Heart left ventricle (tissue), 16 donors: ENCODE results near the gene CLEC16A. TPM values are rescaled to one million over a fixed set of nuclear protein-coding genes. Genes with fewer than 3 reads are reported as not detected.

ENCODE experiments used
- ATAC-seq, 4 donors: fragments of 200-7000 bp; cut with Tn5 transposase; one replicate each; pipeline ENCODE4 v1.9.1; 2020 to 2022; ENCODE audit warnings: moderate library complexity in 4 of 4, mild to moderate bottlenecking in 3 of 4, moderate number of reproducible peaks in 1 of 4
- DNase-seq, 5 donors: peaks; one replicate each; pipeline ENCODE4 v3.0.0-alpha.2; 2020
- H3K27ac ChIP-seq, 12 donors: fragments of 200-600 bp; sonication (generic) in 4 of 12; one replicate each; pipeline versions ENCODE4 v1.5.0 to v1.8.0; 2016 to 2022; ENCODE audit warnings: mild to moderate bottlenecking in 2 of 12
- H3K27me3 ChIP-seq, 9 donors: fragments of 200-600 bp; sonication (generic) in 2 of 9; one replicate each; pipeline versions ENCODE4 v1.5.1 to v1.8.0; 2016 to 2022; ENCODE audit warnings: mild to moderate bottlenecking in 3 of 9
- H3K36me3 ChIP-seq, 9 donors: fragments of 200-600 bp; sonication (generic) in 2 of 9; one replicate each; pipeline versions ENCODE4 v1.5.0 to v1.8.0; 2018 to 2022; ENCODE audit warnings: mild to moderate bottlenecking in 2 of 9
- H3K4me1 ChIP-seq, 12 donors: fragments of 200-600 bp; sonication (generic) in 4 of 12; one replicate each; pipeline versions ENCODE4 v1.5.0 to v1.8.0; 2016 to 2022; ENCODE audit warnings: mild to moderate bottlenecking in 3 of 12
- H3K4me3 ChIP-seq, 12 donors: fragments of 200-600 bp; sonication (generic) in 4 of 12; one replicate each; pipeline versions ENCODE4 v1.5.0 to v1.8.0; 2017 to 2022; ENCODE audit warnings: mild to moderate bottlenecking in 9 of 12, moderate library complexity in 4 of 12
- H3K9me3 ChIP-seq, 12 donors: fragments of 200-600 bp; sonication (generic) in 4 of 12; one replicate each; pipeline versions ENCODE4 v1.5.0 to v1.8.0; 2016 to 2022; ENCODE audit warnings: mild to moderate bottlenecking in 1 of 12
- CTCF ChIP-seq, 12 donors: fragments of 200-600 bp; sonication (generic) in 4 of 12; IDR thresholded peaks; one replicate each; pipeline versions ENCODE4 v1.5.0 to v1.8.0; 2018 to 2022; ENCODE audit warnings: antibody characterized with exemption in 12 of 12, mild to moderate bottlenecking in 5 of 12
- POLR2A ChIP-seq, 2 donors: fragments of 450-650 bp; IDR thresholded peaks; one replicate each; pipeline ENCODE4 v1.6.1; 2017; ENCODE audit warnings: antibody characterized with exemption in 2 of 2, mild to moderate bottlenecking in 2 of 2, moderate library complexity in 2 of 2
- WGBS, 4 donors: extraction: QIAGEN DNeasy Blood & Tissue Kit in 2 of 4; methylation state at CpG; one replicate each; pipeline versions ENCODE4 v1.1.5 to v1.1.7; 2013 to 2018; 5-methylcytosine and 5-hydroxymethylcytosine counted together
- intact Hi-C, 10 donors: fragments of 100-400 bp; cut with DNase I; formaldehyde crosslinking; loops; one replicate each; pipeline versions ENCODE4 v1.11.1 to v1.14.2; 2022
- polyA plus RNA-seq, 2 donors: library from polyadenylated mRNA; stranded (reverse); fragments of 200-250 nt; gene quantifications; one replicate each; pipeline ENCODE4 v1.2.3, GENCODE V29; 2013
- total RNA-seq, 9 donors: library from RNA; depleted of rRNA in 2 of 9; stranded (reverse); fragments of >200 nt in 2 of 9; fragmentation: NEBNext Ultra II Directional in 3 of 9; extraction: Animal tissue kit (Norgen Biotek cat#: 25700) in 3 of 9; gene quantifications; one replicate each; pipeline versions ENCODE4 v1.1.0 to v1.2.4, GENCODE V29; 2016 to 2023
- donor health status: ischemic (EF 13 %, LVEDD 7.1; RV severe dilation, severe dysfunction).
- donor health status: healthy with polysubstance abuse.
- donor health status: DM: no; HTN: yes; CAD: no.
- donor health status: DM: no; HTN: no; CAD: no.
- donor health status: ischemic (EF 25% LVEDD 6.9; RV normal size, moderate dysfunction).
- donor health status: ischemic (EF 25% LVEDD 5.7; RV mildly dilated, moderate dysfunction).
- donor health status: healthy.
- donor health status: DM: yes; HTN: yes; CAD: no.
- donor health status: ischemic (EF 35%, LVEDD 5.7; RV mildly dilated, moderate dysfunction).
- donor health status: nonischemic (EF 11% LVEDD 7.7; RV severe dilation, severe dysfunction).
- donor health status: DM: yes; HTN: yes; CAD: no.
- donor health status: PGD.
- donor health status: ischemic (EF 29% LVEDD 5.4; RV normal size, mild dysfunction).
- donor health status: nonischemic (EF 23%, LVEDD 6.1; RV moderate dilation, normal function).

Gene CLEC16A
- total and polyA plus RNA-seq, 11 donors = 13.8 to 41.1 (median 23.7) TPM

DNA sequence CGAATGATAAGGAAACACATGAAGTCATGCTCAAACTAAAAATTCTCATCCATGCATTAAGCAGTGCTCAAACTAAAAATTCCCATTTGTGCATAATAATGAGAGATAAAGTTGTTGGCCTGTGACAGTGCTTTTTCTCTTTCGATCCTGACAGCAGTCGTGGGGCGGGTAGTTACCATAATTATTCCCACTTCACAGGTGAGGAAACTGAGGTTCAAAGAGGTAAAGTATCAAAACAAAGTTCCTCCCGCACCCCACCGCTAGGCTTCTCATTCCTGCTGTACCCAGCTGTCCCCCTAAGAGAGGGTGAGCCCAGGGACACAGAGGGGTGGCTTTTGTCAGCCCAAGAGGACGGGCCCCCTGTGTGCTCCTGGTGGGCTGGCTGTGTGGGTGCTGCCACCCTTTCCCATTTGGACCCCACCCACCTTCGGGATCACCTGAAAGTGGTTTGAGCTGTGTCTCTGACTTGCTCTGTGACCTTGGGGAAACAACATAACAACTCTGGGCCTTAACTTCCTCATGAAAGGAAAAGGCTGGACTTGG lies 92.6 kb downstream of the CLEC16A start:
- Histone ChIP-seq H3K36me3 (peaks cover 0 to 56% (median 29%) of the 10 kb centered on the region in 9 donors), H3K9me3 (no peaks in the 10 kb centered on the region), H3K27ac (no peak overlapping the region), H3K4me3 (no peak overlapping the region), H3K4me1 (peaks cover 0 to 50% (median 27%) of the 10 kb centered on the region in 12 donors), H3K27me3 (no peaks in the 10 kb centered on the region)
- no peak for TF ChIP-seq CTCF (IDR thresholded peaks at IDR 0.05)
- no peak for TF ChIP-seq POLR2A (IDR thresholded peaks at IDR 0.05)
- DNase-seq = no peak
- no peak for ATAC-seq
- intact Hi-C loops = loop anchor here in 1 of 10 donors (10.0 kb wide), 1 partner anchor 218 kb away; the partner anchor contains the start of gene SOCS1
- WGBS, 4 donors = 81 to 95% (median 89%) methylated on average over 8 of the region's 8 CpGs

DNA sequence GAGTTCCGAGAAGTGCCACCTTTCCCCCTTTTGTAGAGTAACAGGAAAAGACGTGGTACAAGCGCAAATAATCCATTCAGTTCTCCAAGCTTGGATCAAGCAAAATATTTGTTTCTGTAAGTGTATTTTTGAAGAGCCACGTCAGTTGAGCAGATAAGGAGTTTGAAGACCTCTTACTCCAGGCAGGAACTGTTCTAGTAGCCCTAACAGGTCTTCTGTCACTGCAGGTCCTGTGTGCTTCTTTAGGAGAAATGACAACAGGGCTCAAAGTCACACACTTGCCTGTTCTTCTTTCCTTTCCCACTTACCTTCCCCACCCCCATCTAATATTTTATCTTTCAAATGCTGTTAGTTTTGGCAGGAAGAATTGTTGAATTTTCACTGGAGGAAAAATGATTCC lies 93.9 kb downstream of the CLEC16A start:
- H3K36me3 ChIP-seq = peaks cover 0 to 69% (median 43%) of the 10 kb centered on the region in 9 donors
- ATAC-seq = no peak
- 89 to 96% (median 95%) methylated on average over 4 of the region's 4 CpGs for WGBS, 4 donors

DNA sequence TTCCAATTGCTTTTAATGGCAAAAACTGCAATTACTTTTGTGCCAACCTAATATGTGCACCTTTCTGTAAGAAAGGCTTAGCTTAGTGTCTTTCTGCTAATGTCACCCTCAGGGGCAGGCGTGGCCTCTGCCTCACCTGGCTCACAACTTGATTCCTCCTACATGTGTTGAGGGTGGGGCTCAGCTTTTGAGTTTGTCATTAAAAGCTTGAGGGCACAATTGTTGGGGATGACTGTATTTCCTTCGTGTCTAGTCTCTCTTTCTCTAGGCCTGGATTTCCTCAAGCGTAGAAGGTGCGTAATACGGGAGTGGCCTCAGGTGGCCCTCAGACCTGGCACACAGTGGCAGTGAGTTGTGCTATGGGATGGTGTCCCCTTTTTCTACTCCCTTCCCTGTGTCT lies 94.4 kb downstream of the CLEC16A start:
- H3K27me3 ChIP-seq = no peaks in the 10 kb centered on the region
- no peaks in the 10 kb centered on the region for H3K9me3 ChIP-seq
- no peak for ATAC-seq
- no peak overlapping the region for H3K4me3 ChIP-seq
- intact Hi-C loops = loop anchor here in 1 of 10 donors (10.0 kb wide), 1 partner anchor 216 kb away; the partner anchor contains the start of gene SOCS1
- TF ChIP-seq POLR2A (IDR thresholded peaks at IDR 0.05) (no peak), CTCF (IDR thresholded peaks at IDR 0.05) (no peak)
- H3K4me1 ChIP-seq = peaks cover 0 to 32% (median 10%) of the 10 kb centered on the region in 12 donors
- no peak overlapping the region for H3K27ac ChIP-seq
- no peak for DNase-seq
- 94 to 99% (median 97%) methylated on average over 5 of the region's 5 CpGs for WGBS, 4 donors
- H3K36me3 ChIP-seq = peaks cover 0 to 73% (median 48%) of the 10 kb centered on the region in 9 donors

More for the DNA sequence above, 93.9 kb downstream of the CLEC16A start:
- intact Hi-C loops = loop anchor here in 1 of 10 donors (10.0 kb wide), 1 partner anchor 216 kb away; the partner anchor contains the start of gene SOCS1
- TF ChIP-seq CTCF (IDR thresholded peaks at IDR 0.05) = no peak
- TF ChIP-seq POLR2A (IDR thresholded peaks at IDR 0.05) = no peak
- H3K27ac ChIP-seq = no peak overlapping the region
- H3K4me1 ChIP-seq = peaks cover 0 to 37% (median 14%) of the 10 kb centered on the region in 12 donors
- no peak for DNase-seq
- H3K4me3 ChIP-seq = no peak overlapping the region
- H3K9me3 ChIP-seq = no peaks in the 10 kb centered on the region
- no peaks in the 10 kb centered on the region for H3K27me3 ChIP-seq

- peaks cover 0 to 83% (median 57%) of the 10 kb centered on the region in 9 donors for H3K36me3 ChIP-seq
- ATAC-seq (no peak), DNase-seq (no peak)
- intact Hi-C loops = loop anchor here in 1 of 10 donors (10.0 kb wide), 1 partner anchor 215 kb away; the partner anchor contains the start of gene SOCS1
- no peak for TF ChIP-seq POLR2A (IDR thresholded peaks at IDR 0.05)
- TF ChIP-seq CTCF (IDR thresholded peaks at IDR 0.05) = no peak
- WGBS, 4 donors = 95 to 99% (median 96%) methylated on average over 8 of the region's 8 CpGs
- no peaks in the 10 kb centered on the region for H3K9me3 ChIP-seq
- H3K4me1 ChIP-seq = peaks cover 0 to 22% (median 3%) of the 10 kb centered on the region in 12 donors
- no peaks in the 10 kb centered on the region for H3K27me3 ChIP-seq
- no peak overlapping the region for H3K4me3 ChIP-seq
- H3K27ac ChIP-seq = no peak overlapping the region
Measured at GRCh38 chr16:11039726-11040125, 95.4 kb downstream of the CLEC16A start.
